ENCODE measurements around the gene TRIM7. TPM values are rescaled to one million over a fixed set of nuclear protein-coding genes. Genes with fewer than 3 reads are reported as not detected.

The TRIM7 gene
- total and polyA plus RNA-seq, 9 of the 15 experiments (the other 6 are each of a cell fraction or from before 2014, with no cell fraction given), result 2.6 to 14.9 (median 8.9) TPM

GRCh38 chr5:181149355-181149754 is 55.6 kb downstream of the TRIM7 start:
- FAIRE-seq (no peak), DNase-seq (ENCODE audit: extremely low read depth in 1 of 4, low spot score in 3 of 4) (no peak), ATAC-seq (no peak; the same call in 2 of the 3 replicates)
- H3K4me1 ChIP-seq (replicated peaks in 1 of 2; ENCODE audit: control insufficient read depth in 2 of 2, insufficient read depth in 2 of 2, low read length in 2 of 2), result peaks cover 3 to 7% of the 10 kb centered on the region in 2 experiments; a peak in 2 of 5 replicates
- H2AFZ ChIP-seq (ENCODE audit: low read depth, low read length), result no peak overlapping the region
- no peak for TF ChIP-seq ESRRA (IDR thresholded peaks at IDR 0.05; ENCODE audit: borderline replicate concordance, low read depth)
- TF ChIP-seq ATF6 (CRISPR knock-in tag; IDR thresholded peaks at IDR 0.05), result no peak
- TF ChIP-seq, protein P1, sequence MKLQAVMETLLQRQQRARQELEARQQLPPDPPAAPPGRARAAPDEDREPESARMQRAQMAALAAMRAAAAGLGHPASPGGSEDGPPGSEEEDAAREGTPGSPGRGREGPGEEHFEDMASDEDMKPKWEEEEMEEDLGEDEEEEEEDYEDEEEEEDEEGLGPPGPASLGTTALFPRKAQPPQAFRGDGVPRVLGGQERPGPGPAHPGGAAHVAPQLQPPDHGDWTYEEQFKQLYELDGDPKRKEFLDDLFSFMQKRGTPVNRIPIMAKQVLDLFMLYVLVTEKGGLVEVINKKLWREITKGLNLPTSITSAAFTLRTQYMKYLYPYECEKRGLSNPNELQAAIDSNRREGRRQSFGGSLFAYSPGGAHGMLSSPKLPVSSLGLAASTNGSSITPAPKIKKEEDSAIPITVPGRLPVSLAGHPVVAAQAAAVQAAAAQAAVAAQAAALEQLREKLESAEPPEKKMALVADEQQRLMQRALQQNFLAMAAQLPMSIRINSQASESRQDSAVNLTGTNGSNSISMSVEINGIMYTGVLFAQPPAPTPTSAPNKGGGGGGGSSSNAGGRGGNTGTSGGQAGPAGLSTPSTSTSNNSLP (IDR thresholded peaks at IDR 0.05; ENCODE audit: borderline replicate concordance, low read depth, low read length), result no peak
- no peak for TF ChIP-seq ZNF592 (IDR thresholded peaks at IDR 0.05)
- H3K4me2 ChIP-seq (ENCODE audit: insufficient read depth, low read length), result no peak overlapping the region
- no peaks in the 10 kb centered on the region for H4K20me1 ChIP-seq (replicated peaks; ENCODE audit: control insufficient read depth, insufficient read depth, low read length)
- H3K27ac ChIP-seq (ENCODE audit: extremely low read depth, low read depth, low read length), result no peak overlapping the region
- H3K9ac ChIP-seq (ENCODE audit: insufficient read depth in 1 of 2, low read depth in 2 of 2, low read length in 2 of 2), result no peak overlapping the region
- intact Hi-C loops (cut with micrococcal nuclease) (no loop called here), in situ Hi-C loops (cut with MboI) (no loop called here)
- H3K4me3 ChIP-seq, result no peak overlapping the region
- no peaks in the 10 kb centered on the region for H3K36me3 ChIP-seq (ENCODE audit: control insufficient read depth, insufficient read depth, low read length)
- no peaks in the 10 kb centered on the region for H3K9me1 ChIP-seq (ENCODE audit: control insufficient read depth, insufficient read depth, low read length)
- BruUV-seq (replicated peaks), result no TSS peak
- no peaks in the 10 kb centered on the region for H3K9me3 ChIP-seq (replicated peaks; ENCODE audit: control insufficient read depth, insufficient read depth, low read depth, low read length)
- ChIA-PET CTCF (ENCODE audit: low intra/inter-chr PET ratio) (no interaction called here), POLR2A (no interaction called here)
- WGBS (ENCODE audit: insufficient coverage, low coverage, missing lambda C conversion rate), result 39% methylated on average over 6 of the region's 6 CpGs
- H3K79me2 ChIP-seq (ENCODE audit: control insufficient read depth, insufficient read depth, low read length), result no peaks in the 10 kb centered on the region
- no peaks in the 10 kb centered on the region for H3K27me3 ChIP-seq (ENCODE audit: control insufficient read depth in 2 of 2, insufficient read depth in 2 of 2, low read length in 2 of 2)
